Dendritic cell treated with granulocyte-macrophage colony-stimulating factor and Interleukin-4, amounts not matched to agents 40 ng/mL and 50 ng/mL, for 4 days (primary cell): Measurements from ENCODE around the gene MRPL34.

Source experiments
- H3K27ac Mint-ChIP-seq: one replicate; pipeline ENCODE4 v1.8.0; 2022; ENCODE audit warnings: mild to moderate bottlenecking, mixed read lengths
- H3K27me3 Mint-ChIP-seq: one replicate; pipeline ENCODE4 v1.8.0; 2022; ENCODE audit warnings: mild to moderate bottlenecking, mixed read lengths
- H3K36me3 Mint-ChIP-seq: one replicate; pipeline ENCODE4 v1.8.0; 2022; ENCODE audit warnings: low read depth, mixed read lengths
- H3K4me1 Mint-ChIP-seq: one replicate; pipeline ENCODE4 v1.8.0; 2022; ENCODE audit warnings: low read depth, mixed read lengths
- H3K4me3 Mint-ChIP-seq: one replicate; pipeline ENCODE4 v1.8.0; 2022; ENCODE audit warnings: mild to moderate bottlenecking, moderate library complexity, mixed read lengths
- H3K9me3 Mint-ChIP-seq: one replicate; pipeline ENCODE4 v1.8.0; 2022; ENCODE audit warnings: mixed read lengths
- intact Hi-C: fragments of 100-400 bp; cut with micrococcal nuclease; formaldehyde crosslinking; loops from one replicate; pipeline ENCODE4 v1.15.0; 2022

MRPL34 gene

DNA sequence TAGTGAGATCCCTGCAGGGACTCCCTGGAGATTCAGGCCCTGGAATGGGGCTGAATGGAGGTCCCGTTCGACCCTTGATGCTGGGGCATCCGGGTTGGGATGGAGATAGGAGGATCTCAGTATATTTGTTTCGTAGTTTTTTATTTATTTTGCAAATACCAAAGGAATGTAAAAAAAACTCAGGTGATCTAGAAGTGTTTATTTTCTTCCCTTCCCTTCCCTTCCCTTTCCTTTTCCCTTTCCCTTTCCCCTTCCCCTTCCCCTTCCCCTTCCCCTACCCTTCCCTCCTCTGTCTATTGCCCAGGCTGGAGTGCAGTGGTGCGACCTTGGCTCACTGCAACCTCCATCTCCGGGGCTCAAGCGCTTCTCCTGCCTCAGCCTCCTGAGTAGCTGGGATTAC, 36.2 kb downstream of the MRPL34 start:
- peaks cover 58% of the 10 kb centered on the region for H3K36me3 Mint-ChIP-seq

DNA sequence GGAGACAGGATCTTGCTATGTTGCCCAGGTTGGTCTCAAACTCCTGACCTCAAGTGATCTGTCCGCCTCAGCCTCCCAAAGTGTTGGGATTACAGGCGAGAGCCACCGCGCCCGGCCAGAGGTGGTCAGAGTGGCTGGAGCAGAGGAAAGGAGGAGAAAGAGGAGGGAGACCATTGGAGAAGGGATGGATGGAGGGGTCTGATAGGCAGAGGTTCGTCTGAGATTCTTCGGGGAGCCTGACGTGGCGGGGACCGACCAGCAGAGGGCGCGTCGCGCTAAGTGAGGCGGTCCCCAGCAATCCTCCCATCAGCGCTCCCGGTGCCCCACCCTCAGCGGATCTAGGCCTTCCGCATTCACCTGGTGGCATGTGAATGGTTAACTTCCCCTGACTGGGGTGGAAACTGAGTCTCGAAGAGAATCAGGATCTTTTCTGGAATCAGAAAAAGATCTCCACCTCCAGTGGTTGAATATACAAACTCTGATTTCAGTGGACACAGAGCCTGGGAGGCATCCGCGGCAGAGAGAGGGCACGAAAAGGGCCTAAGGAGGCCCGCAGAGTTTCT, 40.5 kb downstream of the MRPL34 start:
- no peak overlapping the region for H3K4me3 Mint-ChIP-seq
- H3K36me3 Mint-ChIP-seq: peaks cover 19% of the 10 kb centered on the region
- no peak overlapping the region for H3K27ac Mint-ChIP-seq
- H3K4me1 Mint-ChIP-seq: peaks cover 27% of the 10 kb centered on the region
- H3K27me3 Mint-ChIP-seq: peaks cover 39% of the 10 kb centered on the region
- no peaks in the 10 kb centered on the region for H3K9me3 Mint-ChIP-seq
- intact Hi-C loops: loop anchor here (1.0 to 5.0 kb wide), 2 partner anchors 40 to 121 kb away; no protein-coding TSS in a partner anchor

More for the DNA sequence above, 36.2 kb downstream of the MRPL34 start:
- H3K27ac Mint-ChIP-seq: no peak overlapping the region
- H3K9me3 Mint-ChIP-seq: no peaks in the 10 kb centered on the region
- no peak overlapping the region for H3K4me3 Mint-ChIP-seq
- peaks cover 40% of the 10 kb centered on the region for H3K4me1 Mint-ChIP-seq
- intact Hi-C loops: no loop called here
- H3K27me3 Mint-ChIP-seq: peaks cover 3% of the 10 kb centered on the region

DNA sequence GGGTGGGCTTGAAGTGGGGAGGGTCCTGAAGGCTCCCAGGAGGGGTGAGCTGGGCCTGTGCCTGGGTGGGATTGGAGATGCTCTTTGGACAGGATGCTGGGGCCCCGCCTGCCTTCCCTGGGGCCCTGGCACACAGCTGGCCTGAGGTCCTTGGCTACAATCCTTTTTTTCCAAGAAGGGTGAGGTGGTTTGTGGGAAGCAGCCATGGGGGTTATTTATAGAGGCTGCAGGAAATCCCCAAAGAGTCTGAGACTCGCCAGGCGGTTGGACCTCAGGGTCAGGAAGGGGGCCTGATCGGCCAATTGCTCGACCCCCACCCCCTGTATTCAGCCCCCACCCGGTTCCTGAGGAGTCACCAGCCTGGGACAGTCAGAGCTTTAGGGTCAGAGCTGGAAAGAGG, 41.7 kb downstream of the MRPL34 start:
- peaks cover 48% of the 10 kb centered on the region for H3K27me3 Mint-ChIP-seq
- no peak overlapping the region for H3K4me3 Mint-ChIP-seq
- intact Hi-C loops: loop anchor here (5.0 kb wide), 1 partner anchor 120 kb away; no protein-coding TSS in a partner anchor
- no peaks in the 10 kb centered on the region for H3K9me3 Mint-ChIP-seq
- H3K27ac Mint-ChIP-seq: peak overlapping the region; percentile 21
- peaks cover 7% of the 10 kb centered on the region for H3K36me3 Mint-ChIP-seq
- peaks cover 34% of the 10 kb centered on the region for H3K4me1 Mint-ChIP-seq

DNA sequence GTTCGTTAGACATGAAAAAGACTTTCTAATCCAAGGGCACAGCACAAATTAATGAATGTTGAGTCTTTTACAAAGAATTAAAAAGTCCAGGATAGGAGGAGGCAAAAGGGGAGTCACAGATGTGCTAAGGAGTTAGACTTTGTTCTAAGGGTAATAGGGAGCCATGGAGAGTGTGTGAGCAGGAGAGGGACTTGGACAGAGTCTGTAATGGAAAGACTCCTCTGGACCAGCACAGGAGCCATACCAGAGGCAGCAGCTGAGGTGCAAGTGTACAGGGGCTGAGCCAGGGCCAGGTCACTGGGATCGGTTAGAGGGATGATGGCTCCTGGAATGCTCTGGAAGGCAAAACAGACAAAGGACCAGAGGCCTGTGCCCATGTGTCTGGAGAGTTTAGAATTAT, 42.2 kb downstream of the MRPL34 start:
- Mint-ChIP-seq H3K9me3 (no peaks in the 10 kb centered on the region), H3K4me3 (no peak overlapping the region), H3K36me3 (peaks cover 2% of the 10 kb centered on the region), H3K4me1 (peaks cover 37% of the 10 kb centered on the region), H3K27ac (peak overlapping the region; percentile 21), H3K27me3 (peaks cover 50% of the 10 kb centered on the region)
- intact Hi-C loops: loop anchor here (5.0 kb wide), 1 partner anchor 119 kb away; no protein-coding TSS in a partner anchor

DNA sequence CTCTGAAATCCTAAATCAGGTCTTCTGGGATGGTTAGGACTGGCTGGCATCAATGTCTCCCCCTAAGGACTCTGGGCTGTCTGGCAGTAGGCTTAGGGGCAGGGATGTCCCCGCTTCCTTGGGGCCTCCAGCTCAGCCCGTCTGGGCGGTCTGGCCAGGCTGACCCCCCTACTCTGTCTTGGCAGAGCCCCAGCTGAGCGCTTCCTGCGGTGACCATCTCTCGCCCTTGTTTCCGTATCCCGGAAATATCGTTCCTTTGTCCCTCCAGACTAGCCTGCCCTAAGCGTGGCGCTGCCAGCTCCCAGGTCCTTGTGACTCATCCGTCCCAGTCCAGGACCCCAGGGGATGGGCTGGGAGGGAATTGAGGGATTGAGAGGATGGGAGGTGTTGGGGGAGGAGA, 43.0 kb downstream of the MRPL34 start:
- Mint-ChIP-seq H3K27me3 (peaks cover 58% of the 10 kb centered on the region), H3K36me3 (no peaks in the 10 kb centered on the region), H3K4me3 (no peak overlapping the region), H3K27ac (no peak overlapping the region), H3K4me1 (peaks cover 43% of the 10 kb centered on the region), H3K9me3 (no peaks in the 10 kb centered on the region)
- intact Hi-C loops: loop anchor here (5.0 kb wide), 1 partner anchor 119 kb away; no protein-coding TSS in a partner anchor

DNA sequence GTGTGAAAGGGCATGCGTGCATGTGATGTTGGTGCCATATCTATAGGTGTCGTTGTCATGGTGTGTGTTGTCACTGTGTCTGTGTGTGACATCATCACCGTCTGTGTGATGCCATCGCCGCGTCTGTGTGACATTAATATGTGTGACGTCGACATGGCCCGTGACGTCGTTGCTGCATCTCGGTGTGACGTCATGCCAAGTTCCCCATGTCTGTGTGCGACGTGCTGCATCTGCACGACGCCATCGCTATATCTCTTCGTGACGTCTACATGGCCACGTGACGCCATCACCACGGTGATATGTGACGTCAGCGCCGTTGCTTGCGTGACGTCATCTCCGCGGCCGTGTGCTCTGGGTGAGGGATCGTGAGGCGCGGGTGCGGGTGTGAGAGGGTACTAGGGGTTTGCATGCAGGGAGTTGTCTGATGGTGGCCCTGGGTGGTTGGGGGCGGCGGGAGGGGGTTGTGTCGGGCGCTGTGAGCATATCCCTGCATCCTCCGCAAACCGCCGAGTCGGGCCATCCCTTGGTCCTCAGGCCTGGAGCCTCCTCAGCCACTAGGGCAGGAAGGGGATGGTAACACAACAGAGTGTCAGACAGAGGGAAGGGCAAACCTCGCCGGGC, 46.3 kb downstream of the MRPL34 start:
- H3K27me3 Mint-ChIP-seq: peaks cover 56% of the 10 kb centered on the region
- H3K27ac Mint-ChIP-seq: no peak overlapping the region
- intact Hi-C loops: no loop called here
- H3K9me3 Mint-ChIP-seq: no peaks in the 10 kb centered on the region
- peaks cover 32% of the 10 kb centered on the region for H3K4me1 Mint-ChIP-seq
- no peaks in the 10 kb centered on the region for H3K36me3 Mint-ChIP-seq
- no peak overlapping the region for H3K4me3 Mint-ChIP-seq

DNA sequence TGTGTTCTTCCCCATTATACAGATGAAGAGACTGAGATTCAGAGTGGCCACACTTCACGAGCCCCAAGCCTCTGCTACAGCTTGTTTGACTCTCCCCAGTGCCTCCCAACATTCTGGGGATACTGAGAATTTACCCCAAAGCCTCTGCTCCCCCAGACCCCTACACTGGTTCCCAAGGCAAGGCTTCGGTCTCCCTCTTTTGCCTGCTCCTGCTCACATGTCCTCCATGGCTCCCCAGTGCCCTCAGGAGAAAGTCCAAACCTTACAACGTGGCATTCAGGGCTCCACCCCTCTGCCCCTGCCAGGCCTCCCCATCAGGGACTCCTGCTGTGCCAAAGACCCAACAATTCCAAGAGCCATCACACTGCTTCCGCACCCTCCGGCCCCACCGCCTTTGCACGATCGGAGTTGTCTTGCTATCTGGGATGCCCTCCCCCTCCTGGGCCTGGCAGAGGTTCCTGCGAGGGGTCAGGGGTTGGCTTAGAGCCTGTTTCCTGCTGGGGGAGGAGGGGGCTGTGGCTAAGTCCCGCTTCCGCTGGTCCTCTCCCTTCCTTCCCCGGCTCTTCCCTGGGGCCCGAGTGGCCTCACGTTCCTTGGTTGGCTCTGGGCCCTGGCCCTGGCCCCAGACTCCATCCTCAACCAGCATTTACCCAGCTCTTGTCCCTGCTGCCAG, 47.1 kb downstream of the MRPL34 start:
- Mint-ChIP-seq H3K27me3 (peaks cover 50% of the 10 kb centered on the region), H3K9me3 (no peaks in the 10 kb centered on the region), H3K27ac (no peak overlapping the region), H3K36me3 (no peaks in the 10 kb centered on the region), H3K4me3 (no peak overlapping the region), H3K4me1 (peaks cover 24% of the 10 kb centered on the region)
- intact Hi-C loops: no loop called here

DNA sequence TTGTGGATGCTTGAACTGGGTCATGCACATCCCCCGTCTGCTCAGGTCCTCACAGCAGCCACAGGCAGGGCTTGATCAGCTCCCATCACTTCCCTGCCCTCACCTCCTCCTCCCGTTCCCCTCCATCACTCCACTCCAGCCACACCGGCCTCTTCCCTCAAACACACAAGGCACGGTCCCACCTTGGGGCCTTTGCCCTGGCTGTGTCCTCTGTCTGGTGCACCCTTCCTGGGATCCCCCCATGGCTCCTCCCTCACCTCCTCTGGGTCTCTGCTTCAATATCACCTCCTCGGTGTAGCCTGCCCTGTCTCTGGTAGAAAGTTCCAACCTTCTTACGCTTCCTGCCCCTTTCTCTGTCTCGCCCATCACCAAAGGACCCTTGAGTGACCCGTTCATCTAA, 47.7 kb downstream of the MRPL34 start:
- Mint-ChIP-seq H3K27ac (no peak overlapping the region), H3K27me3 (peaks cover 46% of the 10 kb centered on the region), H3K36me3 (no peaks in the 10 kb centered on the region)

More for the DNA sequence above, 47.7 kb downstream of the MRPL34 start:
- no peak overlapping the region for H3K4me3 Mint-ChIP-seq
- no peaks in the 10 kb centered on the region for H3K9me3 Mint-ChIP-seq
- H3K4me1 Mint-ChIP-seq: peaks cover 20% of the 10 kb centered on the region
- intact Hi-C loops: no loop called here
